NT2/D1 (cell line): ENCODE results near the gene PCDHA6.

Experiments used
- SUZ12 ChIP-seq: IDR thresholded peaks from 2 replicates; pipeline ENCODE4 v1.6.1; 2011; ENCODE audit not compliant: insufficient read length, insufficient read depth; ENCODE audit errors: extremely low read depth
- YY1 ChIP-seq: IDR thresholded peaks from 2 replicates; pipeline ENCODE4 v1.6.1; 2011; ENCODE audit not compliant: insufficient read length, insufficient read depth

GRCh38 chr5:140840978-140841962, 13.5 kb downstream of the PCDHA6 start, which contains the start of gene PCDHA8:
- TF ChIP-seq YY1 (no peak), SUZ12 (no peak)
